Thoracic aorta (tissue), 2 donors: ENCODE measurements around the gene DOCK4. TPM values are rescaled to one million over a fixed set of nuclear protein-coding genes. Genes with fewer than 3 reads are reported as not detected.

Experiments
- ATAC-seq: fragments of 150-250 bp; one replicate; pipeline ENCODE4 v1.8.0; 2017; ENCODE audit warnings: low read depth; ENCODE audit not compliant: insufficient number of reproducible peaks, low FRiP score
- DNase-seq: peaks from one replicate; pipeline ENCODE4 v3.0.0-alpha.2; 2020; ENCODE audit warnings: low spot score
- H3K27ac ChIP-seq, 2 donors: fragments of 200-600 bp; sonication (generic); 1 replicate in 1 of 2; 2 replicates in 1 of 2; pipeline ENCODE4 v1.5.1; 2016; ENCODE audit warnings: mild to moderate bottlenecking in 2 of 2, moderate library complexity in 2 of 2
- H3K27me3 ChIP-seq: fragments of 200-600 bp; sonication (generic); replicated peaks from 2 replicates; pipeline ENCODE4 v1.6.0; 2016; ENCODE audit warnings: mild to moderate bottlenecking; ENCODE audit not compliant: insufficient read depth
- H3K36me3 ChIP-seq: fragments of 200-600 bp; sonication (generic); one replicate; pipeline ENCODE4 v1.5.1; 2016
- H3K4me1 ChIP-seq, 2 donors: fragments of 200-600 bp; sonication (generic); 1 replicate in 1 of 2; 2 replicates in 1 of 2; pipeline versions ENCODE4 v1.5.1 to v1.6.0; 2016; ENCODE audit warnings: low read depth in 2 of 2, mild to moderate bottlenecking in 1 of 2; ENCODE audit not compliant: control insufficient read depth in 1 of 2
- H3K4me3 ChIP-seq: fragments of 200-600 bp; sonication (generic); 2 replicates; pipeline ENCODE4 v1.5.1; 2016; ENCODE audit warnings: mild to moderate bottlenecking
- H3K9me3 ChIP-seq: fragments of 200-600 bp; sonication (generic); 2 replicates; pipeline ENCODE4 v1.5.1; 2016
- total RNA-seq, 2 donors: library from RNA; depleted of rRNA; stranded (reverse); fragments of >200 nt; gene quantifications; one replicate each; pipeline versions ENCODE4 v1.1.0 to v1.2.3, GENCODE V29; 2016
- TF ChIP-seq, protein P1 (sequence below): fragments of 200-600 bp; sonication (generic); IDR thresholded peaks from one replicate; pipeline ENCODE4 v1.5.1; 2019; ENCODE audit warnings: antibody characterized with exemption

Gene DOCK4
- total RNA-seq, 2 donors from 2014 or later = 22.3 to 71.5 TPM

DNA sequence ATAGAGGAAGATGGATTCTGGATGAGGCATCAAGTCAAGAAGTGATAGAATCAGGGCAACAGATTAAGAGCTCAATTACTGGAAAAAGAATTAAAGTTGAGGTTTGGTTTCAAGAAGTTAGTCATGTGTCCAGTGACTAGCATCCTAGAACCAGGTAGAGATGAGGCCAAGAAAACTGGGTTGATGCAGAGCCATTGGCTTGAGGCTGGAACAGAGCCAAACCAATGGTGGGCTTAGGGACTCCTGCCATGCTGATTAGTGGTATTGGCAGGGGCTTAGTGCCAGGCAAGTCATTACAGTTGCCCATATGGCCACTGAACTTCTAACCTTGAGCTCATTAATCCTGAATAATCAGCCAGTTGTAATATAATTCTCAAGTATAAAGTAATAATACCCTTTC, 18.8 kb upstream of the DOCK4 start:
- Histone ChIP-seq H3K27ac (no peak overlapping the region), H3K4me3 (no peak overlapping the region), H3K27me3 (no peaks in the 10 kb centered on the region), H3K4me1 (peaks cover 0 to 5% of the 10 kb centered on the region in 2 donors), H3K36me3 (no peaks in the 10 kb centered on the region), H3K9me3 (no peaks in the 10 kb centered on the region)
- DNase-seq (no peak), ATAC-seq (no peak)
- TF ChIP-seq, protein P1, sequence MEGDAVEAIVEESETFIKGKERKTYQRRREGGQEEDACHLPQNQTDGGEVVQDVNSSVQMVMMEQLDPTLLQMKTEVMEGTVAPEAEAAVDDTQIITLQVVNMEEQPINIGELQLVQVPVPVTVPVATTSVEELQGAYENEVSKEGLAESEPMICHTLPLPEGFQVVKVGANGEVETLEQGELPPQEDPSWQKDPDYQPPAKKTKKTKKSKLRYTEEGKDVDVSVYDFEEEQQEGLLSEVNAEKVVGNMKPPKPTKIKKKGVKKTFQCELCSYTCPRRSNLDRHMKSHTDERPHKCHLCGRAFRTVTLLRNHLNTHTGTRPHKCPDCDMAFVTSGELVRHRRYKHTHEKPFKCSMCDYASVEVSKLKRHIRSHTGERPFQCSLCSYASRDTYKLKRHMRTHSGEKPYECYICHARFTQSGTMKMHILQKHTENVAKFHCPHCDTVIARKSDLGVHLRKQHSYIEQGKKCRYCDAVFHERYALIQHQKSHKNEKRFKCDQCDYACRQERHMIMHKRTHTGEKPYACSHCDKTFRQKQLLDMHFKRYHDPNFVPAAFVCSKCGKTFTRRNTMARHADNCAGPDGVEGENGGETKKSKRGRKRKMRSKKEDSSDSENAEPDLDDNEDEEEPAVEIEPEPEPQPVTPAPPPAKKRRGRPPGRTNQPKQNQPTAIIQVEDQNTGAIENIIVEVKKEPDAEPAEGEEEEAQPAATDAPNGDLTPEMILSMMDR = no peak

DNA sequence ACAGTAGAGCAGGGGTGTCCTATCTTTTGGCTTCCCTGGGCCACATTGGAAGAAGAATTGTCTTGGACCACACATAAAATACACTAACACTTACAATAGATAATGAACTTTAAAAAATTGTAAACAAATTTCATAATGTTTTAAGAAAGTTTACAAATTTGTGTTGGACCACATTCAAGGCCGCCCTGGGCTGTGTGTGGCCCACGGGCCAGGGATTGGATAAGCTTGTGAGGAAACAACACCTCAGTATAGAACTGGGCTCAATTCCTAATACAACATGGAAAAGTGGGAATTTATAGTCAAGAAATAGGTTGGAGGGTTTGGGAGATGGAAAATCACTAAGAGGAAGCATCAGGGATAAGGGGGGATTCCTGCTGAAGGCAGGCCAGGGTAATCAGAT, 18.0 kb upstream of the DOCK4 start:
- no peak overlapping the region for H3K27ac ChIP-seq
- no peaks in the 10 kb centered on the region for H3K9me3 ChIP-seq
- no peak for ATAC-seq
- no peaks in the 10 kb centered on the region for H3K27me3 ChIP-seq
- TF ChIP-seq, protein P1 = no peak
- no peak overlapping the region for H3K4me3 ChIP-seq
- no peaks in the 10 kb centered on the region for H3K36me3 ChIP-seq
- H3K4me1 ChIP-seq = peaks cover 0 to 5% of the 10 kb centered on the region in 2 donors
- no peak for DNase-seq

DNA sequence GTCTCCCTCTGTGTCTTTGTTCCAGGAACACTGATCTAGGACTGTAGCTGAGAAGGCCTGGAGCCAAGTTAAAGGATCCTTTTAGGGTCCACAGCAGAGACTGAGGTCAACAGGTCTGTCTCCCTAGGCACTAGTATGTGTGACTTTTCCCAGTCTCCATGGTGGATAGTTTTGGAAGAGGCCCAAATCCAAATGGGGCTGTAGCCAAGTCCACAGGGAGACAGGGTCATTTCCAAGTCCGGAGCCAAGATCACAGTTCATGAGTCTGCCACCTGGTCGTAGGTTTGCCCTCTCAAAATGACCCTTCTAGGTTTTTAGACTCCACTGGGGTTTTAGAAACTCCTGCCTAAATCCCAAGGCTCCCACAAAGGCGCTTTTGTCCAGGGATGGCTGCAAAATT, 17.1 kb upstream of the DOCK4 start:
- no peak overlapping the region for H3K27ac ChIP-seq
- H3K36me3 ChIP-seq = no peaks in the 10 kb centered on the region
- no peaks in the 10 kb centered on the region for H3K27me3 ChIP-seq
- H3K9me3 ChIP-seq = no peaks in the 10 kb centered on the region
- DNase-seq = no peak
- ATAC-seq = no peak
- TF ChIP-seq, protein P1 = no peak
- peaks cover 0 to 5% of the 10 kb centered on the region in 2 donors for H3K4me1 ChIP-seq
- no peak overlapping the region for H3K4me3 ChIP-seq

DNA sequence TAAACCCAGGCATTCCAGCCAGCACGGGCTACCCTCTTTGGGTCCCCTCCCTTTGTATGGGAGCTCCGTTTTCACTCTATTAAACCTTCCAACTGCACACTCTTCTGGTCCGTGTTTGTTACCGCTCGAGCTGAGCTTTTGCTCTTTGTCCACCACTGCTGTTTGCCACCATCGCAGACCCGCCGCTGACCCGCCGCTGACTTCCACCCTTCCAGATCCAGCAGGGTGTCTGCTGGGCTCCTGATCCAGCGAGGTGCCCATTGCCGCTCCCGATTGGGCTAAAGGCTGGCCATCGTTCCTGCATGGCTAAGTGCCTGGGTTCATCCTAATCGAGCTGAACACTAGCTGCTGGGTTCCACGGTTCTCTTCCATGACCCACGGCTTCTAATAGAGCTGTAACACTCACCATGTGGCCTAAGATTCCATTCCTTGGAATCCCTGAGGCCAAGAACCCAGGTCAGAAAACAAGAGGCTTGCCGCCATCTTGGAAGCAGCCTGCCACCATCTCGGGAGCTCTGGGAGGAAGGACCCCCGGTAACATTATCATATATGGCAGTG, 14.8 kb upstream of the DOCK4 start:
- no peak for ATAC-seq
- TF ChIP-seq, protein P1 = no peak
- no peak for DNase-seq

DNA sequence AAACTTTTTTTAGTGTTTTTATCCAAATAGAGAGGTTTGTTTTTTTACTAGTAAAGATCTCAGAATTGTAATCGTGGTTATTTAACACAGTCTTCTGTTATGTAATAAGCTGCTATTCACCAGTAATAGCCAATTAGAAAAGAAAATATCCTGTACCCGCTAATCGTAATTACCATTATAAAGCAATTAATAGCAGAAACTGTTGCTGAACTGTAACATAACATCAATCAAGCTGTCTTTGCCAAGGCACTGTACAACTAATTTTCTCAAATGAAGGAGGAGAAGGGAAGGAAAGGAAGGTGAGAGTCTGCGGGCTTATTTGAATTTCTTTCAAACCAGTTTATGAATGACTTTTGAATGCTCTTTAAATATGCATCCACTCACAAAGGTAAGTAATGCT, 9.6 kb upstream of the DOCK4 start:
- Histone ChIP-seq H3K27me3 (no peaks in the 10 kb centered on the region), H3K4me1 (peaks cover 0 to 18% of the 10 kb centered on the region in 2 donors), H3K4me3 (no peak overlapping the region), H3K27ac (no peak overlapping the region), H3K36me3 (no peaks in the 10 kb centered on the region), H3K9me3 (no peaks in the 10 kb centered on the region)
- ATAC-seq (no peak), DNase-seq (no peak)
- TF ChIP-seq, protein P1 = no peak

More for the DNA sequence above, 14.8 kb upstream of the DOCK4 start:
- no peaks in the 10 kb centered on the region for H3K36me3 ChIP-seq
- peaks cover 0 to 5% of the 10 kb centered on the region in 2 donors for H3K4me1 ChIP-seq
- no peaks in the 10 kb centered on the region for H3K27me3 ChIP-seq
- no peak overlapping the region for H3K4me3 ChIP-seq
- no peak overlapping the region for H3K27ac ChIP-seq
- H3K9me3 ChIP-seq = no peaks in the 10 kb centered on the region
